HepG2 (cell line): ENCODE data around the gene PEX11A.

ENCODE experiments used
- CTCF ChIP-seq: sonication (generic); formaldehyde crosslinking; IDR thresholded peaks from 2 replicates; pipeline ENCODE4 v1.5.0; 2020; ENCODE audit warnings: mild to moderate bottlenecking, missing genetic modification reagents, moderate library complexity
- FLYWCH1 ChIP-seq: sonication (generic); formaldehyde crosslinking; IDR thresholded peaks from 2 replicates; pipeline ENCODE4 v1.8.1; 2023; ENCODE audit warnings: mild to moderate bottlenecking, missing genetic modification reagents
- MAFG ChIP-seq: sonication (generic); formaldehyde crosslinking; IDR thresholded peaks from 2 replicates; pipeline ENCODE4 v1.5.1; 2020; ENCODE audit warnings: mild to moderate bottlenecking, missing genetic modification reagents
- MED8 ChIP-seq: sonication (generic); formaldehyde crosslinking; IDR thresholded peaks from 2 replicates; pipeline ENCODE4 v1.8.1; 2023; ENCODE audit warnings: mild to moderate bottlenecking, missing genetic modification reagents; ENCODE audit not compliant: insufficient replicate concordance
- MEIS2 ChIP-seq: sonication (generic); formaldehyde crosslinking; IDR thresholded peaks from 2 replicates; pipeline ENCODE4 v1.9.0; 2021; ENCODE audit warnings: mild to moderate bottlenecking, missing genetic modification reagents
- MYNN ChIP-seq: sonication (generic); formaldehyde crosslinking; IDR thresholded peaks from 2 replicates; pipeline ENCODE4 v1.4.0; 2020; ENCODE audit warnings: mild to moderate bottlenecking, low read depth, missing genetic modification reagents
- POLR2A ChIP-seq, 2 experiments: IDR thresholded peaks; 2 replicates each; pipeline ENCODE4 v1.6.1; 2011; ENCODE audit warnings: low read depth in 2 of 2, low read length in 2 of 2, mild to moderate bottlenecking in 1 of 2, moderate library complexity in 1 of 2; ENCODE audit not compliant: insufficient read depth in 1 of 2
- RAD21 ChIP-seq: fragments of 450-650 bp; formaldehyde crosslinking; IDR thresholded peaks from 2 replicates; pipeline ENCODE4 v1.5.0; 2020; ENCODE audit warnings: mild to moderate bottlenecking
- RBAK ChIP-seq: sonication (generic); formaldehyde crosslinking; IDR thresholded peaks from 2 replicates; pipeline ENCODE4 v1.5.1; 2020; ENCODE audit warnings: mild to moderate bottlenecking, missing genetic modification reagents
- TCF7 ChIP-seq: sonication (generic); IDR thresholded peaks from 2 replicates; pipeline ENCODE4 v1.6.1; 2016; ENCODE audit warnings: antibody characterized with exemption, low read depth
- WIZ ChIP-seq: sonication (generic); formaldehyde crosslinking; IDR thresholded peaks from 2 replicates; pipeline ENCODE4 v1.5.1; 2020; ENCODE audit warnings: mild to moderate bottlenecking, missing genetic modification reagents
- ZBTB33 ChIP-seq: sonication (generic); formaldehyde crosslinking; IDR thresholded peaks from 2 replicates; pipeline ENCODE4 v1.4.0; 2020; ENCODE audit warnings: missing genetic modification reagents
- ZNF253 ChIP-seq: sonication (generic); formaldehyde crosslinking; IDR thresholded peaks from 2 replicates; pipeline ENCODE4 v1.8.0; 2022; ENCODE audit warnings: mild to moderate bottlenecking, missing genetic modification reagents, borderline replicate concordance

GRCh38 chr15:89669309-89669865 is 21.2 kb downstream of the PEX11A start:
- TF ChIP-seq TCF7 (no peak), WIZ (CRISPR knock-in tag) (no peak), MYNN (CRISPR knock-in tag) (no peak), ZNF253 (no peak), CTCF (CRISPR knock-in tag) (no peak), MEIS2 (no peak), POLR2A (IDR thresholded peaks at IDR 0.05; ENCODE audit: insufficient read depth in 1 of 2, low read depth in 2 of 2, low read length in 2 of 2) (no peak), RAD21 (CRISPR knock-in tag) (no peak), RBAK (CRISPR knock-in tag) (no peak), MAFG (no peak), FLYWCH1 (no peak), MED8 (CRISPR knock-in tag) (no peak), ZBTB33 (no peak)
